OCI-LY1 (cell line): ENCODE data around the gene FKBP9.

Experiments used
- H2AFZ ChIP-seq: fragments of 200-600 bp; sonication (generic), shearing (Covaris generic); 2 replicates; pipeline ENCODE4 v1.6.0; 2014; ENCODE audit warnings: antibody characterized with exemption, mild to moderate bottlenecking, low read length
- H3F3A ChIP-seq: fragments of 200-600 bp; sonication (generic), shearing (Covaris generic); 2 replicates; pipeline ENCODE4 v1.6.0; 2014; ENCODE audit warnings: mild to moderate bottlenecking, antibody characterized with exemption, low read length, moderate library complexity; ENCODE audit not compliant: insufficient read depth
- H3K27ac ChIP-seq: fragments of 200-600 bp; sonication (generic); 2 replicates; pipeline ENCODE4 v1.5.1; 2014; ENCODE audit warnings: low read length, mixed run types, mild to moderate bottlenecking, low read depth; ENCODE audit not compliant: poor library complexity, severe bottlenecking
- H3K27me3 ChIP-seq: fragments of 200-600 bp; sonication (generic); 2 replicates; pipeline ENCODE4 v1.6.0; 2014; ENCODE audit warnings: antibody characterized with exemption, mild to moderate bottlenecking, low read length, moderate library complexity; ENCODE audit not compliant: insufficient read depth
- H3K36me3 ChIP-seq: fragments of 200-600 bp; sonication (generic); 2 replicates; pipeline ENCODE4 v1.6.1; 2014; ENCODE audit warnings: mild to moderate bottlenecking, antibody characterized with exemption, low read length, moderate library complexity, mixed read lengths; ENCODE audit not compliant: insufficient read depth
- H3K4me1 ChIP-seq: fragments of 200-600 bp; sonication (generic); 2 replicates; pipeline ENCODE4 v1.5.1; 2014; ENCODE audit warnings: mild to moderate bottlenecking, low read length, moderate library complexity; ENCODE audit not compliant: insufficient read depth, severe bottlenecking
- H3K4me2 ChIP-seq: fragments of 200-600 bp; sonication (generic), shearing (Covaris generic); 2 replicates; pipeline ENCODE4 v1.6.1; 2014; ENCODE audit warnings: low read length
- H3K4me3 ChIP-seq: fragments of 200-600 bp; sonication (generic); 2 replicates; pipeline ENCODE4 v1.5.1; 2014; ENCODE audit warnings: low read length, low read depth, mild to moderate bottlenecking, mixed read lengths; ENCODE audit not compliant: poor library complexity, severe bottlenecking
- H3K79me2 ChIP-seq: fragments of 200-600 bp; shearing (Covaris generic); 2 replicates; pipeline ENCODE4 v1.6.1; 2016; ENCODE audit warnings: mixed run types, low read length, mixed read lengths; ENCODE audit not compliant: insufficient read depth
- H3K9ac ChIP-seq: fragments of 200-600 bp; sonication (generic), shearing (Covaris generic); 2 replicates; pipeline ENCODE4 v1.6.1; 2014; ENCODE audit warnings: mild to moderate bottlenecking, low read length, mixed read lengths
- H3K9me2 ChIP-seq: fragments of 200-600 bp; sonication (generic), shearing (Covaris generic); 2 replicates; pipeline ENCODE4 v1.6.1; 2014; ENCODE audit warnings: low read depth, mild to moderate bottlenecking, low read length, mixed read lengths
- H3K9me3 ChIP-seq: fragments of 200-600 bp; shearing (Covaris generic); 2 replicates; pipeline ENCODE4 v1.6.1; 2014; ENCODE audit warnings: low read length, mixed read lengths
- H4K20me1 ChIP-seq: fragments of 200-600 bp; sonication (generic), shearing (Covaris generic); 2 replicates; pipeline ENCODE4 v1.6.0; 2016; ENCODE audit warnings: mild to moderate bottlenecking, low read length; ENCODE audit not compliant: insufficient read depth
- CTCF ChIP-seq: fragments of 200-600 bp; sonication (generic), shearing (Covaris generic); IDR thresholded peaks from 2 replicates; pipeline ENCODE4 v1.5.1; 2017; ENCODE audit warnings: mild to moderate bottlenecking, antibody characterized with exemption, low read length, moderate library complexity, mixed read lengths
- EZH2 ChIP-seq: fragments of 200-600 bp; sonication (generic), shearing (Covaris generic); IDR thresholded peaks from 2 replicates; pipeline ENCODE4 v1.8.0; 2017; ENCODE audit warnings: borderline replicate concordance, mixed run types, mild to moderate bottlenecking, antibody characterized with exemption, low read length, moderate library complexity, mixed read lengths

The FKBP9 gene

GRCh38 chr7:33044986-33045385, 87.7 kb downstream of the FKBP9 start:
- Histone ChIP-seq H3K27me3 (no peaks in the 10 kb centered on the region), H3K4me2 (no peak overlapping the region), H4K20me1 (no peaks in the 10 kb centered on the region), H3K9me3 (no peaks in the 10 kb centered on the region), H3K4me1 (peaks cover 29% of the 10 kb centered on the region), H3F3A (0 out of 2 replicates have a peak, but pooled peaks cover 14% of the 10 kb centered on the region), H3K4me3 (no peak overlapping the region), H3K36me3 (no peaks in the 10 kb centered on the region), H2AFZ (no peak overlapping the region), H3K27ac (no peak overlapping the region), H3K9ac (no peak overlapping the region), H3K9me2 (no peaks in the 10 kb centered on the region), H3K79me2 (peaks cover 96% of the 10 kb centered on the region)
- no peak for TF ChIP-seq CTCF
- TF ChIP-seq EZH2, result no peak

GRCh38 chr7:33048257-33048656, 91.0 kb downstream of the FKBP9 start:
- Histone ChIP-seq H3K4me3 (no peak overlapping the region), H3K9me3 (no peaks in the 10 kb centered on the region), H3K9me2 (no peaks in the 10 kb centered on the region), H3K4me1 (peaks cover 36% of the 10 kb centered on the region), H4K20me1 (no peaks in the 10 kb centered on the region; the same call in 1 of the 2 replicates), H3K9ac (no peak overlapping the region), H3K27me3 (no peaks in the 10 kb centered on the region), H3K79me2 (peaks cover 78% of the 10 kb centered on the region), H3K27ac (no peak overlapping the region), H2AFZ (no peak overlapping the region), H3K4me2 (no peak overlapping the region), H3F3A (peaks cover 7% of the 10 kb centered on the region; the same call in 1 of the 2 replicates), H3K36me3 (no peaks in the 10 kb centered on the region)
- TF ChIP-seq CTCF (no peak), EZH2 (no peak)

GRCh38 chr7:33048704-33049103, 91.5 kb downstream of the FKBP9 start:
- no peaks in the 10 kb centered on the region for H3K9me3 ChIP-seq
- H3K9ac ChIP-seq, result no peak overlapping the region
- peaks cover 77% of the 10 kb centered on the region for H3K79me2 ChIP-seq
- no peak overlapping the region for H3K27ac ChIP-seq
- no peaks in the 10 kb centered on the region for H3K27me3 ChIP-seq
- peaks cover 41% of the 10 kb centered on the region for H3K4me1 ChIP-seq
- no peak for TF ChIP-seq EZH2
- TF ChIP-seq CTCF, result no peak
- H3F3A ChIP-seq, result peaks cover 7% of the 10 kb centered on the region; the same call in 1 of the 2 replicates
- no peaks in the 10 kb centered on the region for H3K36me3 ChIP-seq
- no peak overlapping the region for H2AFZ ChIP-seq
- H3K4me3 ChIP-seq, result no peak overlapping the region
- no peaks in the 10 kb centered on the region; the same call in 1 of the 2 replicates for H4K20me1 ChIP-seq
- H3K9me2 ChIP-seq, result no peaks in the 10 kb centered on the region
- no peak overlapping the region for H3K4me2 ChIP-seq
